Activated T-cell treated with anti-CD3 and anti-CD28 coated beads, Interleukin-2, amount 50 U/mL, for 24 hours (primary cell): ENCODE measurements around the gene PACSIN1.

Experiments used
- DNase-seq: peaks from one replicate; pipeline ENCODE4 v3.0.0-alpha.2; 2020
- H3K27ac Mint-ChIP-seq: 2 replicates; pipeline ENCODE4 v1.8.0; 2020; ENCODE audit warnings: mild to moderate bottlenecking, mixed read lengths
- H3K27me3 Mint-ChIP-seq: 2 replicates; pipeline ENCODE4 v1.8.0; 2020; ENCODE audit warnings: mixed read lengths
- H3K36me3 Mint-ChIP-seq: 2 replicates; pipeline ENCODE4 v1.8.0; 2020; ENCODE audit warnings: low read depth, mixed read lengths
- H3K4me1 Mint-ChIP-seq: 2 replicates; pipeline ENCODE4 v1.8.0; 2020; ENCODE audit warnings: low read depth, mixed read lengths
- H3K4me3 Mint-ChIP-seq: 2 replicates; pipeline ENCODE4 v1.8.0; 2020; ENCODE audit warnings: mild to moderate bottlenecking, moderate library complexity, mixed read lengths
- H3K9me3 Mint-ChIP-seq: 2 replicates; pipeline ENCODE4 v1.8.0; 2020; ENCODE audit warnings: mixed read lengths

The PACSIN1 gene

DNA sequence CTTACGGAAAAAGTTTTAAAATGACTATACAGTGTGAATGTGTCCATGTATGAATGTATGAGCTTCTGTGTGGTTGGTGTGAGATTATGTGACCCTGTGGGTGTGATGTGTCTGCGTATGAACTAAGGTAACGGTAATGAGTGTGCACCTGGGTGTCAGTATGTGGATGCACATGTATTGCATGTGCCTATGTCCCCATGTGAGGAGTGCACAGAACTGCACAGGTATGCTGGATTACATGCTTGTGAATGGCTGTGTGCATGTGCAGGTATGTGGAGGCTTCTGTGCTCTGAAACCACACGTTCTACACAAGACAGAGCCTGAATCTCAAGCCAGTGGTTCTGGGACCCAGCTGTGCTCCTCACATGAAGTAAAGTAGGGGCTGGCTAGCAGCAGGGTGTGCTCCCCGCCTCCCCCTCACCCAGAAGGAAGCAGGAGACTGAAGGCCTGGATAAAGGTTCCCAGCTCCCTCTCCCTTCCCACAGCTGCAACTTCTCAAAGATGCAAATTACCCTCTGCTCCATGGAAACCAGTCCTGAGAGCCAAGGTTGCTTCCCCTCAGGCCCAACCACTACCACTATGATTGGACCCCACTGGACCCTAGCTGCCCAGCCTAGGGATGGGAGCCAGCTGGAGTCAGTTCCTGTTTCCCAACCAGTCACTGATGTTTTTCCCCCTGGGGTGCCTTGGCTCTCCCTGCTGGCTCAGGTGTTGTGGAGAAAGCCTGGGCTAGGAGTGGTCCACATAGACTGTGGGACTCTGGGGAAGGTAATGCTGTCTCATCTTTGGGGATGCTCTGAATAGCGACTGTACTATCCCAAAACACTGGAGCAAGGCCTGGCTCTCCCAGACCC lies 115.1 kb downstream of the PACSIN1 start:
- Mint-ChIP-seq H3K9me3 (no peaks in the 10 kb centered on the region), H3K36me3 (peaks cover 5% of the 10 kb centered on the region), H3K4me1 (no peaks in the 10 kb centered on the region), H3K27ac (peak overlapping the region; percentile 5), H3K27me3 (no peaks in the 10 kb centered on the region), H3K4me3 (no peak overlapping the region)
- no peak for DNase-seq

DNA sequence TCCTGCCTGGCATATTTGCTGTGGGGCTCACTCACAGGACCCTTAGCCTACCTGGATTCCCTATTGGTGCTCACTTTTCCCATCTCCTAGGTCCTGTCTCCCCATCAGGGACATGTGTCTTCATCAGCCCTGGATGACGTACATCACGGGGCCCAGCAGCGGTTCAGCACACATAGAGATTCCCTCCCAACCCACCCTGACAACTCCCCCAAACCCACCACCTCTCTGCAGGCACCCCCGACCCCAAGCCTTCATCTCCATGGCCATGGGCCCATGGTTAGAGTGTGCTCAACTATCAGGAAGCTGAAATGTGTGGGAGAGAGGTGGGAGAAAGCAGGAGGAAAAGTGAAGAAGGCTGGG lies 115.7 kb downstream of the PACSIN1 start:
- Mint-ChIP-seq H3K27me3 (no peaks in the 10 kb centered on the region), H3K4me1 (no peaks in the 10 kb centered on the region), H3K9me3 (no peaks in the 10 kb centered on the region), H3K27ac (no peak overlapping the region), H3K4me3 (no peak overlapping the region), H3K36me3 (peaks cover 5% of the 10 kb centered on the region)
- no peak for DNase-seq

DNA sequence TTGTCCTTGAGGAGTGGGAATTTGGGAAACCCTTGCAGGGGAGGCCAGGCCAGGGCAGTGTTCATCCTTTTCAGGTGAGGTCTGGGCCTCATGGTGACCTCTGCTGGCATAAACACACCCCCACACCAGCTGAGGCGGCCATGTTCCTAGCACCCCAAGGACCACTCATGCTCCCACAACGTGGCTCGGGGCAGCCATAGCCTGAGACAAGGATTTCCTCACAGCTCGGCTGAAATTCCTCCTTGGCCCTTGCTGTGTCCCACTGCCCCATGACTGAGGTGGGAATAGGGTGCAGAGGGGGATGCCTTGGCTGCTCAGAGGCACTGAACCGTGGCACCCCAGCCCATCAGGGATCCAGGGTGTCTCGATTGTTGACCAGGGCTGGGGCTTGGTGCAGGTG lies 117.6 kb downstream of the PACSIN1 start:
- no peak overlapping the region for H3K27ac Mint-ChIP-seq
- peaks cover 16% of the 10 kb centered on the region for H3K36me3 Mint-ChIP-seq
- H3K4me3 Mint-ChIP-seq = no peak overlapping the region
- H3K9me3 Mint-ChIP-seq = no peaks in the 10 kb centered on the region
- no peaks in the 10 kb centered on the region for H3K4me1 Mint-ChIP-seq
- DNase-seq = no peak
- H3K27me3 Mint-ChIP-seq = no peaks in the 10 kb centered on the region

- Mint-ChIP-seq H3K27me3 (no peaks in the 10 kb centered on the region), H3K4me1 (no peaks in the 10 kb centered on the region), H3K27ac (peak overlapping the region; percentile 30), H3K36me3 (peaks cover 20% of the 10 kb centered on the region), H3K9me3 (no peaks in the 10 kb centered on the region), H3K4me3 (no peak overlapping the region)
- no peak for DNase-seq
Measured at GRCh38 chr6:34583861-34584604, 118.2 kb downstream of the PACSIN1 start.

- Mint-ChIP-seq H3K36me3 (peaks cover 25% of the 10 kb centered on the region), H3K27ac (peak overlapping the region; percentile 30), H3K4me3 (no peak overlapping the region), H3K4me1 (no peaks in the 10 kb centered on the region), H3K9me3 (no peaks in the 10 kb centered on the region), H3K27me3 (no peaks in the 10 kb centered on the region)
- DNase-seq = no peak
Measured at GRCh38 chr6:34584694-34585093, 118.8 kb downstream of the PACSIN1 start.
